22Rv1 (cell line): ENCODE data around the gene RACK1.

Experiments
- ZFX ChIP-seq: fragments of 450-650 bp; IDR thresholded peaks from 2 replicates; pipeline ENCODE4 v1.6.1; 2017; ENCODE audit warnings: antibody characterized with exemption, borderline replicate concordance
- TF ChIP-seq, protein P1 (sequence below): fragments of 450-650 bp; IDR thresholded peaks from 2 replicates; pipeline ENCODE4 v1.5.1; 2017; ENCODE audit warnings: mild to moderate bottlenecking

DNA sequence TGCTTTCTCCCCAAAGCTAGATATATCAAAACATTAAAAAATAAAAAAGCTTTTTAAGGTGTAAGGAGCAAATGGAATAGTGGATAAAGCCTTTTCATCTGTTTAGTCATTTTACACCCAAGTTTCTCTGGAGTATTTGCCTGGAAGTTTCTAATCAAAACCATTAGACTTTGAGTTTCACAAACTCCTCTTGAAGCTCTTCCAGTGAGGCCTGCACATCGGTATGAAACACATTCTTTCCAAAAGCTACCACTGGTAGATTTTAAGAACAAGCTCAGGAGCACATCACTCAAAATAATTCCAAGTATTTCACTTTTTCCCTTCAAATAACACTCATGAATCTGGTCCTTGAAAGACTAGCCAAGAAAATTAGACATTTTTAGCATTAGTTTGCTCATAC, 11.6 kb upstream of the RACK1 start:
- TF ChIP-seq, protein P1, sequence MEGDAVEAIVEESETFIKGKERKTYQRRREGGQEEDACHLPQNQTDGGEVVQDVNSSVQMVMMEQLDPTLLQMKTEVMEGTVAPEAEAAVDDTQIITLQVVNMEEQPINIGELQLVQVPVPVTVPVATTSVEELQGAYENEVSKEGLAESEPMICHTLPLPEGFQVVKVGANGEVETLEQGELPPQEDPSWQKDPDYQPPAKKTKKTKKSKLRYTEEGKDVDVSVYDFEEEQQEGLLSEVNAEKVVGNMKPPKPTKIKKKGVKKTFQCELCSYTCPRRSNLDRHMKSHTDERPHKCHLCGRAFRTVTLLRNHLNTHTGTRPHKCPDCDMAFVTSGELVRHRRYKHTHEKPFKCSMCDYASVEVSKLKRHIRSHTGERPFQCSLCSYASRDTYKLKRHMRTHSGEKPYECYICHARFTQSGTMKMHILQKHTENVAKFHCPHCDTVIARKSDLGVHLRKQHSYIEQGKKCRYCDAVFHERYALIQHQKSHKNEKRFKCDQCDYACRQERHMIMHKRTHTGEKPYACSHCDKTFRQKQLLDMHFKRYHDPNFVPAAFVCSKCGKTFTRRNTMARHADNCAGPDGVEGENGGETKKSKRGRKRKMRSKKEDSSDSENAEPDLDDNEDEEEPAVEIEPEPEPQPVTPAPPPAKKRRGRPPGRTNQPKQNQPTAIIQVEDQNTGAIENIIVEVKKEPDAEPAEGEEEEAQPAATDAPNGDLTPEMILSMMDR, result no peak
- no peak for TF ChIP-seq ZFX
